GM21786 (cell line): ENCODE results near the gene NOXO1.
"Not testable (repeated sequence)": the region's sequence is repeated elsewhere in the genome, so short reads cannot be mapped to it uniquely, and the experiment has no call there.

Experiments
- ATAC-seq: cut with Tn5 transposase; IDR thresholded peaks from one replicate; pipeline ENCODE4 v1.9.1; 2021; ENCODE audit not compliant: unreplicated experiment

The NOXO1 gene

GRCh38 chr16:1963806-1964505 lies 17.3 kb downstream of the NOXO1 start:
- peak; percentile 16 for ATAC-seq

GRCh38 chr16:1962161-1963153 lies 18.8 kb downstream of the NOXO1 start:
- ATAC-seq = not testable (repeated sequence)

GRCh38 chr16:1961651-1962067 lies 19.6 kb downstream of the NOXO1 start:
- no peak for ATAC-seq

- no peak for ATAC-seq
Observed at GRCh38 chr16:1960665-1961630, 20.3 kb downstream of the NOXO1 start.

GRCh38 chr16:1959269-1960039 lies 21.8 kb downstream of the NOXO1 start, which contains the start of gene NDUFB10:
Gene NDUFB10 (plus strand): TSS chr16:1959538. CDS start chr16:1959625, 87 bp downstream.
- ATAC-seq = peak; percentile 62

- ATAC-seq = no peak
Observed at GRCh38 chr16:1958715-1959268, 22.5 kb downstream of the NOXO1 start.

- not testable (repeated sequence) for ATAC-seq
Observed at GRCh38 chr16:1958143-1958491, 23.2 kb downstream of the NOXO1 start.

GRCh38 chr16:1957434-1958142 lies 23.7 kb downstream of the NOXO1 start:
- not testable (repeated sequence) for ATAC-seq

- ATAC-seq = no peak
Observed at GRCh38 chr16:1953734-1954133, 27.5 kb downstream of the NOXO1 start.

- ATAC-seq = no peak
Observed at GRCh38 chr16:1950559-1950958, 30.7 kb downstream of the NOXO1 start.

GRCh38 chr16:1950047-1950446 lies 31.2 kb downstream of the NOXO1 start:
- ATAC-seq = no peak

GRCh38 chr16:1949507-1949906 lies 31.8 kb downstream of the NOXO1 start:
- no peak for ATAC-seq

- ATAC-seq = no peak
Observed at GRCh38 chr16:1947369-1947670, 33.9 kb downstream of the NOXO1 start.

- ATAC-seq = no peak
Observed at GRCh38 chr16:1946495-1947368, 34.5 kb downstream of the NOXO1 start.

- no peak for ATAC-seq
Observed at GRCh38 chr16:1945559-1946391, 35.5 kb downstream of the NOXO1 start.

GRCh38 chr16:1944612-1945199 lies 36.6 kb downstream of the NOXO1 start:
- no peak for ATAC-seq
